BE2C (cell line): ENCODE measurements around the gene ITGA1.

Source experiments
- DNase-seq: peaks from one replicate; pipeline ENCODE4 v3.0.0-alpha.2; 2020
- H3K27me3 ChIP-seq: fragments of 250-450 bp; sonication (Bioruptor Pico); 2 replicates; pipeline ENCODE4 v1.5.1; 2020; ENCODE audit warnings: mild to moderate bottlenecking
- H3K36me3 ChIP-seq: fragments of 250-450 bp; sonication (Bioruptor Pico); 2 replicates; pipeline ENCODE4 v1.5.1; 2020; ENCODE audit warnings: mild to moderate bottlenecking
- H3K4me1 ChIP-seq: fragments of 250-450 bp; sonication (Bioruptor Pico); 2 replicates; pipeline ENCODE4 v1.5.1; 2020
- H3K4me3 ChIP-seq: 2 replicates; pipeline ENCODE4 v1.5.1; 2011; ENCODE audit warnings: low read depth, low read length
- H3K9me3 ChIP-seq: fragments of 250-450 bp; sonication (Bioruptor Pico); 2 replicates; pipeline ENCODE4 v1.5.1; 2020
- CTCF ChIP-seq: IDR thresholded peaks from 2 replicates; pipeline ENCODE4 v1.5.1; 2012; ENCODE audit warnings: mild to moderate bottlenecking, low read depth, low read length

The ITGA1 gene

GRCh38 chr5:52758014-52758413 lies 29.7 kb upstream of the ITGA1 start:
- no peak for DNase-seq
- TF ChIP-seq CTCF: no peak
- no peak overlapping the region for H3K4me3 ChIP-seq
- H3K4me1 ChIP-seq: no peaks in the 10 kb centered on the region
- H3K27me3 ChIP-seq: no peaks in the 10 kb centered on the region
- H3K9me3 ChIP-seq: no peaks in the 10 kb centered on the region
- no peaks in the 10 kb centered on the region for H3K36me3 ChIP-seq

DNA sequence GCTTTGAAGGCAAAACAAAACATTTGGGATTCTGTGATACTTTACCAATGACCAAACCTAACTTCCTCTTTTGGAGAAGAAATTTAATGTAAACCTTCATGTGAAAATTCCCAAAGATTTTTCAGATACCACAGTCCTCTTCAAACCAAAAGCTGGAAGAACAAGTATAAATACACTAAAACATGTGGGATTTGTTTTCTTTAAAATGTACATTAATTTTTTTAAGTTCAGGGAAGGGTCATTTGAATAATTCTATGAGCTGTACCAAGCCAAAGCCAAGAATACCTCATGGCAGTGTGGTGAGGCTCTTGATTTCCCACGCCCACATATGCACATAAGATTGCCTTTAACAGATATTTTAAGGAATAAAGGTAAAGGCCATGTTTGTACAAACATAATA lies 28.4 kb upstream of the ITGA1 start:
- no peaks in the 10 kb centered on the region for H3K4me1 ChIP-seq
- H3K36me3 ChIP-seq: no peaks in the 10 kb centered on the region
- DNase-seq: no peak
- no peaks in the 10 kb centered on the region for H3K27me3 ChIP-seq
- TF ChIP-seq CTCF: no peak
- H3K4me3 ChIP-seq: no peak overlapping the region
- no peaks in the 10 kb centered on the region for H3K9me3 ChIP-seq

GRCh38 chr5:52760695-52761366 lies 26.9 kb upstream of the ITGA1 start:
- no peak for TF ChIP-seq CTCF
- Histone ChIP-seq H3K36me3 (no peaks in the 10 kb centered on the region), H3K9me3 (no peaks in the 10 kb centered on the region), H3K4me1 (no peaks in the 10 kb centered on the region), H3K27me3 (no peaks in the 10 kb centered on the region), H3K4me3 (no peak overlapping the region)
- DNase-seq: no peak

DNA sequence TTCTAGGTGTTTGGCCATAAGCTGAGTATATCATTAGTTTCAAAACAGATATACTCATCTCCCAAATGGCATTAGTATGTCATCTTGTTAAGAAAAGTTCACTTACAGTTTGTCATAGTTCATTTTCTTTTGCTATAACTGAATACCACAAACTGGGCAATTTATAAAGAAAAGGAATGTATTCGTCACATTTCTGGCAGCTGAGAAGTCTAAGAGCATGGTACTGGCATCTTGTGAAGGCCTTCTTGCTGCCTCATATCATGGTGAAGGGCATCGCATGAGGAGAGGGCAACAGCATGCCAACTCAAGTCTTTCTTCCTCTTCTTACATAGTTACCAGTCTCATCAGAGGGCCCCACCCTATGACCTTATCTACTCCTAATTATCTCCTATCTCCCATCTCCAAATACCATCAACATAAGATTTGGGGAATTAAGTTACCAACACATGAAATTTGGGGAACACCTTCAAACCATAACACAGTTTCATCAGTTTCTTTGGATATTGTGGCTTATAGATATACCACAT lies 20.4 kb upstream of the ITGA1 start:
- TF ChIP-seq CTCF: no peak
- DNase-seq: no peak
- no peaks in the 10 kb centered on the region for H3K36me3 ChIP-seq

GRCh38 chr5:52767766-52768480 lies 19.8 kb upstream of the ITGA1 start:
- Histone ChIP-seq H3K9me3 (no peaks in the 10 kb centered on the region), H3K27me3 (no peaks in the 10 kb centered on the region), H3K36me3 (no peaks in the 10 kb centered on the region), H3K4me1 (no peaks in the 10 kb centered on the region), H3K4me3 (no peak overlapping the region)
- DNase-seq: no peak
- TF ChIP-seq CTCF: no peak

More for the DNA sequence above, 20.4 kb upstream of the ITGA1 start:
- H3K27me3 ChIP-seq: no peaks in the 10 kb centered on the region
- H3K9me3 ChIP-seq: no peaks in the 10 kb centered on the region
- no peak overlapping the region for H3K4me3 ChIP-seq
- no peaks in the 10 kb centered on the region for H3K4me1 ChIP-seq

DNA sequence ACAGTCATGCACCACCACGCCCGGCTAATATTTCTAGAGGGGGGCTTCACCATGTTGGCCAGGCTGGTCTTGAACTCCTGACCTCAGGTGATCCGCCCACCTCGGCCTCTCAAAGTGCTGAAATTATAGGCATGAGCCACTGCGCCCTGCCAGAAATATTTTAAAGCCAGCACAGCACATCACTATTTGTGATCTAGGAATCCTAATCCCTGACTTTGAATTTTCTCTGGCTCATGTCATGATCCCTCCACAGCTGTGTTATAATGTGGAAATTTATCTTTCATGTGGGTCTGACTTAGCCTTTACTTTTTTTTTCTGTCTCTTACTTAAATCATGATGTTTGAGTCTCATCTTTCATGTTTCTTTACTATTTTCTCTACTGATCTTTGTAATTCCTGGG lies 18.7 kb upstream of the ITGA1 start:
- Histone ChIP-seq H3K27me3 (no peaks in the 10 kb centered on the region), H3K4me3 (no peak overlapping the region), H3K36me3 (no peaks in the 10 kb centered on the region), H3K4me1 (no peaks in the 10 kb centered on the region; the same call in 1 of the 2 replicates), H3K9me3 (no peaks in the 10 kb centered on the region)
- no peak for TF ChIP-seq CTCF
- DNase-seq: no peak
